ENCODE measurements around the gene RIMBP2. TPM values are rescaled to one million over a fixed set of nuclear protein-coding genes. Genes with fewer than 3 reads are reported as not detected.

The RIMBP2 gene
- polyA plus RNA-seq, 1 of the 3 experiments (the other 2 are of a cell fraction): 0.90 TPM

- no peak overlapping the region; a peak in 1 of 4 replicates for H3K27ac ChIP-seq (ENCODE audit: low read depth in 2 of 2, low read length in 1 of 2)
- no peak for TF ChIP-seq MAX (IDR thresholded peaks at IDR 0.05; ENCODE audit: low read depth)
- no peak for TF ChIP-seq CHD2 (IDR thresholded peaks at IDR 0.05; ENCODE audit: low read length, partially characterized antibody)
- TF ChIP-seq NFIC (IDR thresholded peaks at IDR 0.05; ENCODE audit: borderline replicate concordance): no peak
- no peak for TF ChIP-seq YY1 (IDR thresholded peaks at IDR 0.05; ENCODE audit: low read depth)
- TF ChIP-seq TEAD4 (IDR thresholded peaks at IDR 0.05; ENCODE audit: borderline replicate concordance, insufficient read depth): no peak
- no peak for TF ChIP-seq FOXJ3 (CRISPR knock-in tag; IDR thresholded peaks at IDR 0.05)
- no peak for TF ChIP-seq POLR2AphosphoS5 (IDR thresholded peaks at IDR 0.05; ENCODE audit: low read depth, low read length)
- no peak for TF ChIP-seq SIN3A (IDR thresholded peaks at IDR 0.05; ENCODE audit: borderline replicate concordance, low read depth, low read length)
- TF ChIP-seq REST (IDR thresholded peaks at IDR 0.05; ENCODE audit: low read depth, low read length): no peak
- TF ChIP-seq USF2 (IDR thresholded peaks at IDR 0.05; ENCODE audit: borderline replicate concordance, low read depth, low read length): no peak
- no peak for TF ChIP-seq GABPA (IDR thresholded peaks at IDR 0.05; ENCODE audit: low read depth)
- TF ChIP-seq NRF1 (IDR thresholded peaks at IDR 0.05; ENCODE audit: low read depth, low read length): no peak
- TF ChIP-seq IRF3 (IDR thresholded peaks at IDR 0.05; ENCODE audit: low read depth, low read length): no peak
- H4K20me1 ChIP-seq (ENCODE audit: insufficient read depth): no peaks in the 10 kb centered on the region
- no peak overlapping the region for H3K4me3 ChIP-seq (ENCODE audit: low read depth in 2 of 2, low read length in 1 of 2)
- 39% methylated on average over 8 of the region's 8 CpGs for WGBS (ENCODE audit: low lambda C conversion rate)
- no peak overlapping the region for H3K9ac ChIP-seq
- ChIA-PET CTCF (interaction anchor here (0.7 to 1.6 kb wide), 2 partner anchors 223 to 386 kb away, joined by 3 to 8 read pairs; no protein-coding TSS in a partner anchor), POLR2A (no interaction called here)
- H3K27me3 ChIP-seq (ENCODE audit: insufficient read depth): no peaks in the 10 kb centered on the region
- peaks cover 0 to 55% of the 10 kb centered on the region in 2 experiments; a peak in 1 of 4 replicates for H3K4me1 ChIP-seq (ENCODE audit: control insufficient read depth in 1 of 2, insufficient read depth in 2 of 2, low read depth in 1 of 2, low read length in 1 of 2)
- H2AFZ ChIP-seq (ENCODE audit: low read depth): no peak overlapping the region
- no peaks in the 10 kb centered on the region for H3F3A ChIP-seq (replicated peaks; ENCODE audit: insufficient read depth)
- no peak for DNase-seq
- H3K36me3 ChIP-seq (replicated peaks in 1 of 2; ENCODE audit: control insufficient read depth in 1 of 2, insufficient read depth in 2 of 2, low read length in 1 of 2): no peaks in the 10 kb centered on the region
- no peaks in the 10 kb centered on the region for H3K79me2 ChIP-seq (ENCODE audit: insufficient read depth)
- H3K9me2 ChIP-seq: no peaks in the 10 kb centered on the region
- no peaks in the 10 kb centered on the region for H3K9me3 ChIP-seq
- no peak overlapping the region for H3K4me2 ChIP-seq
These were observed 191.3 kb downstream of the RIMBP2 start for GRCh38 chr12:130524759-130525158.

Data from SK-N-SH (cell line).